MCF 10A (cell line): ENCODE measurements around the gene AP5S1. TPM values are rescaled to one million over a fixed set of nuclear protein-coding genes. Genes with fewer than 3 reads are reported as not detected.

ENCODE experiments used
- BruUV-seq: library from RNA; stranded (reverse); fragments of 400-500 nt; replicated peaks from 2 replicates; lab custom pipeline; 2021; lab: Mats Ljungman, UMichigan
- CTCF ChIA-PET: fragments of 300-600 bp; sonication (Branson Sonifier 250); formaldehyde crosslinking; extraction: SDS; loops from one replicate; lab custom pipeline; 2021; ENCODE audit warnings: antibody characterized with exemption, inconsistent platforms; lab: Yijun Ruan, JAX
- POLR2A ChIA-PET: fragments of 300-600, 350-650 bp; sonication (Branson Sonifier 250); formaldehyde crosslinking; extraction: SDS; loops from one replicate; lab custom pipeline; 2020; ENCODE audit warnings: antibody characterized with exemption, inconsistent platforms; lab: Yijun Ruan, JAX
- DNase-seq: peaks from one replicate; pipeline ENCODE4 v3.0.0-alpha.2; 2018; ENCODE audit not compliant: unreplicated experiment
- H3K27ac Mint-ChIP-seq: one replicate; pipeline ENCODE4 v1.8.0; 2022; ENCODE audit warnings: mild to moderate bottlenecking, low read depth, mixed read lengths; ENCODE audit not compliant: unreplicated experiment
- H3K27me3 Mint-ChIP-seq: one replicate; pipeline ENCODE4 v1.8.0; 2022; ENCODE audit warnings: mixed read lengths; ENCODE audit not compliant: insufficient read depth, unreplicated experiment
- H3K36me3 Mint-ChIP-seq: one replicate; pipeline ENCODE4 v1.8.0; 2022; ENCODE audit warnings: mild to moderate bottlenecking, moderate library complexity, mixed read lengths; ENCODE audit not compliant: insufficient read depth, unreplicated experiment
- H3K4me1 Mint-ChIP-seq: one replicate; pipeline ENCODE4 v1.8.0; 2022; ENCODE audit warnings: mixed read lengths; ENCODE audit not compliant: insufficient read depth, unreplicated experiment
- H3K4me3 Mint-ChIP-seq: one replicate; pipeline ENCODE4 v1.8.0; 2022; ENCODE audit warnings: mild to moderate bottlenecking, moderate library complexity, mixed read lengths; ENCODE audit not compliant: unreplicated experiment
- H3K9me3 Mint-ChIP-seq: one replicate; pipeline ENCODE4 v1.8.0; 2022; ENCODE audit warnings: mixed read lengths; ENCODE audit not compliant: unreplicated experiment
- intact Hi-C: fragments of 100-400 bp; cut with micrococcal nuclease; formaldehyde crosslinking; loops from 2 replicates; pipeline ENCODE4 v1.14.1; 2022
- total RNA-seq: library from RNA; stranded (reverse); gene quantifications from 2 replicates; pipeline ENCODE4 v1.2.3, GENCODE V29; 2022
- TF ChIP-seq, protein P1 (sequence below): fragments of 200-600 bp; IDR thresholded peaks from one replicate; pipeline ENCODE4 v1.8.0; 2022; ENCODE audit warnings: antibody characterized with exemption, mild to moderate bottlenecking; ENCODE audit not compliant: unreplicated experiment

The AP5S1 gene
- total RNA-seq, 1 experiment from 2014 or later: 19.2 TPM

DNA sequence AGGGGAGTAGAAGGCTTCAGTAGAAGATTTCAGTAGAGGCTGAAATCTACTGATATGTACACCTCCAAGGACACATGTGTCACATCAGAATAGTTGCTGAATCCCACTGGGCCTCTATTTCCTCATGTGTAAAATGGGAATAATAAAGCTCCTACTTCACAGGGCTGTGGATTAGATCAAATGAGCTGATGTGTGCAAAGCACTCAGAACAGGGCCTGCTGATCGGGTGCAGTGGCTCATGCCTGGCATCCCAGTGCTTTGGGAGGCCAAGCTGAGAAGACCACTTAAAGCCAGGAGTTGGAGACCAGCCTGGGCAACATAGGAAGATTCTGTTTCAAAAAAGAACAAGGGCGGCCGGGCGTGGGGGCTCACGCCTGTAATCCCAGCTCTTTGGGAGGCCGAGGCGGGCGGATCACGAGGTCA lies 8.1 kb upstream of the AP5S1 start:
- TF ChIP-seq, protein P1, sequence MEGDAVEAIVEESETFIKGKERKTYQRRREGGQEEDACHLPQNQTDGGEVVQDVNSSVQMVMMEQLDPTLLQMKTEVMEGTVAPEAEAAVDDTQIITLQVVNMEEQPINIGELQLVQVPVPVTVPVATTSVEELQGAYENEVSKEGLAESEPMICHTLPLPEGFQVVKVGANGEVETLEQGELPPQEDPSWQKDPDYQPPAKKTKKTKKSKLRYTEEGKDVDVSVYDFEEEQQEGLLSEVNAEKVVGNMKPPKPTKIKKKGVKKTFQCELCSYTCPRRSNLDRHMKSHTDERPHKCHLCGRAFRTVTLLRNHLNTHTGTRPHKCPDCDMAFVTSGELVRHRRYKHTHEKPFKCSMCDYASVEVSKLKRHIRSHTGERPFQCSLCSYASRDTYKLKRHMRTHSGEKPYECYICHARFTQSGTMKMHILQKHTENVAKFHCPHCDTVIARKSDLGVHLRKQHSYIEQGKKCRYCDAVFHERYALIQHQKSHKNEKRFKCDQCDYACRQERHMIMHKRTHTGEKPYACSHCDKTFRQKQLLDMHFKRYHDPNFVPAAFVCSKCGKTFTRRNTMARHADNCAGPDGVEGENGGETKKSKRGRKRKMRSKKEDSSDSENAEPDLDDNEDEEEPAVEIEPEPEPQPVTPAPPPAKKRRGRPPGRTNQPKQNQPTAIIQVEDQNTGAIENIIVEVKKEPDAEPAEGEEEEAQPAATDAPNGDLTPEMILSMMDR: no peak
- ChIA-PET CTCF (interaction anchor here (0.5 to 1.3 kb wide), 8 partner anchors 11 to 1281 kb away, joined by 3 to 7 read pairs (median 3); partner anchors contain the start of gene CDC25B), POLR2A (interaction anchor here (0.7 to 3.7 kb wide), 8 partner anchors 9 to 78 kb away, joined by 3 to 24 read pairs (median 6); partner anchors contain the start of gene ADISSP)
- Mint-ChIP-seq H3K4me1 (peaks cover 27% of the 10 kb centered on the region), H3K36me3 (peaks cover 32% of the 10 kb centered on the region), H3K27me3 (no peaks in the 10 kb centered on the region), H3K27ac (peak overlapping the region; percentile 95), H3K4me3 (peak overlapping the region; percentile 83), H3K9me3 (no peaks in the 10 kb centered on the region)
- intact Hi-C loops: no loop called here
- BruUV-seq: no TSS peak
- no peak for DNase-seq

DNA sequence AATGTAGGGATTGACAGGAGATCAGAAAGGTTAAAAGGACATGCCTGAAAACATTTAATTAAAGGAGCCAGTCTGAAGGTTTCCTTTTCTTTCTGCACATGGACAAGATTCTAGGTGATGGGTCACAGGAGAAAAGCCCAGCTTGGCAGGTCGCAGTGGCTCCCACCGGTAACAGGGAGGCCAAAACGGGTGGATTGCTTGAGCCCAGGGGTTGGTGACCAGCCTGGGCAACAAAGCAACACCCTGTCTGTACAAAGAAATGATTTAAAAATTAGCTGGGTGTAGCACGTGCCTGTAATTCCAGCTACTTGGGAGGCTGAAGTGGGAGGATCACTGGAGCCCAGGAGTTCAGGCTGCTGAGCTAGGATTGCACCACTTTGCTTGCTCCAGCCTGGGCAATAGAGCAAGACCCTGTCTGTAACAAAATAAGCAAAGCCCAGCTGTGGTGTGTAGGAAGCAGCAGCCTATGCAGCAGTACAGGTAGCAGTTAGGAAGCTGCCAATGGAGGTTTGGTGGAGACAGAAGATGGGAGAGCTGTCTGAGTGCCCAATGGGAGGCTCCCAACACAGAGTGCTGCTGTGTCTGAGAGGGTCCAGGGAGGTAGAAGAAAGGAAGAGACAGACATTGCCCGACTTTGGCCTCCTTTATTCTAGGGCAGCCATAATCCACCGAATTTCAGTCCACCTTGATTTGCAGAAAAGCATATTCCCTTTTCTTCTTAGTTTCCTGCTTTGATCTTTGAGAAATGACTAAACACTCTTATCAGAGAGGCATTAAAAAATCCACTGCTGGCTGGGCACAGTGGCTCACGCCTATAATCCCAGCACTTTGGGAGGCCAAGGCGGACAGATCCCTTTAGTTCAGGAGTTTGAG lies 7.1 kb upstream of the AP5S1 start:
- Mint-ChIP-seq H3K27ac (no peak overlapping the region), H3K9me3 (no peaks in the 10 kb centered on the region), H3K4me1 (peaks cover 25% of the 10 kb centered on the region), H3K27me3 (no peaks in the 10 kb centered on the region), H3K36me3 (peaks cover 23% of the 10 kb centered on the region), H3K4me3 (no peak overlapping the region)
- intact Hi-C loops: no loop called here
- DNase-seq: no peak
- no TSS peak for BruUV-seq
- TF ChIP-seq, protein P1: no peak
- ChIA-PET POLR2A (interaction anchor here (0.6 to 3.7 kb wide), 5 partner anchors 10 to 77 kb away, joined by 3 to 24 read pairs (median 5); partner anchors contain the start of gene ADISSP), CTCF (interaction anchor here (0.5 to 10.7 kb wide), 6 partner anchors 10 to 136 kb away, joined by 3 to 231 read pairs (median 4); partner anchors contain the start of genes CENPB and SPEF1)

DNA sequence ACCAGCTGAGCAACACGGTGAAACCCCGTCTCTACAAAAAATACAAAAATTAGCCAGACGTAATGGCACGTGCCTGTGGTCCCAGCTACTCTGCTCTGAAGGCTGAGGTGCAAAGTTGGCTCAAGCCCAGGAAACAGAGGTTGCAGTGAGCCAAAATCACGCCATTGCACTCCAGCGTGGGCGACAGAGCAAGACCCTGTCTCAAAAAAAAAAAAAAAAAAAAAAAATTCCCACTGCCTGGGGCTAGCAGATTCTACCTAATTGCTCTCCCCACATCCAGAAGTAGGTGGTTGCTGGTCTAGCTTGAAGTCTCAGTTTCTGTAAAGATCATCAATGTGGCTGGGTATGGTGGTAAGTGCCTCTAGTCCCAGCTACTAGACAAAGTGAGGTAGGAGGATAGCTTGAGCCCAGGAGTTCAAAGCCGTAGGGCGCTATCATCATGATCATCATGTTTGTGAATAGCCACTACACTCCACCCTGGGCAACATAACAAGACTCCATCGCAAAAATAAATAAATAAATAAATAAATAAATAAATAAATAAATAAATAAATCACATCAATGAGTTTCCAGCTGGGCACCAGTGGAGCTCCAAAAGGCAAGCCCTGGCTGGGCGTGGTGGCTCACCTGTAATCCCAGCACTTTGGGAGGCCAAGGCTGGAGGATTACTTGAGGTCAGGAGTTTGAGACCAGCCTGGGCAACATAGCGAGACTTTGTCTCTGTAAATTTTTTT lies 6.3 kb upstream of the AP5S1 start:
- intact Hi-C loops: no loop called here
- BruUV-seq: no TSS peak
- TF ChIP-seq, protein P1: no peak
- Mint-ChIP-seq H3K4me3 (no peak overlapping the region), H3K36me3 (peaks cover 21% of the 10 kb centered on the region), H3K27ac (no peak overlapping the region), H3K9me3 (no peaks in the 10 kb centered on the region), H3K27me3 (no peaks in the 10 kb centered on the region), H3K4me1 (peaks cover 33% of the 10 kb centered on the region)
- CTCF ChIA-PET: interaction anchor here (0.5 to 10.7 kb wide), 6 partner anchors 14 to 198 kb away, joined by 3 to 231 read pairs (median 4); partner anchors contain the start of genes CENPB and SPEF1
- DNase-seq: no peak
- POLR2A ChIA-PET: interaction anchor here (0.7 to 3.7 kb wide), 5 partner anchors 15 to 116 kb away, joined by 3 to 24 read pairs (median 4); partner anchors contain the start of gene ADISSP
